DOHH2 (cell line): ENCODE measurements around the gene IZUMO1.

ENCODE experiments used
- H3F3A ChIP-seq: fragments of 200-600 bp; sonication (generic), shearing (Covaris generic); 2 replicates; pipeline ENCODE4 v1.6.0; 2016; ENCODE audit warnings: antibody characterized with exemption, mild to moderate bottlenecking; ENCODE audit not compliant: control insufficient read depth, insufficient read depth
- H3K27ac ChIP-seq: fragments of 200-600 bp; sonication (generic); 2 replicates; pipeline ENCODE4 v1.5.1; 2014; ENCODE audit warnings: low read depth, mild to moderate bottlenecking, low read length, moderate library complexity
- H3K27me3 ChIP-seq: fragments of 200-600 bp; sonication (generic); 2 replicates; pipeline ENCODE4 v1.6.1; 2014; ENCODE audit warnings: mild to moderate bottlenecking, low read length, mixed read lengths; ENCODE audit not compliant: control insufficient read depth
- H3K36me3 ChIP-seq: fragments of 200-600 bp; sonication (generic); 2 replicates; pipeline ENCODE4 v1.6.1; 2014; ENCODE audit warnings: mild to moderate bottlenecking, low read length, moderate library complexity, mixed read lengths; ENCODE audit not compliant: control insufficient read depth
- H3K4me1 ChIP-seq: fragments of 200-600 bp; sonication (generic); 2 replicates; pipeline ENCODE4 v1.6.1; 2014; ENCODE audit warnings: mild to moderate bottlenecking, low read length, mixed read lengths; ENCODE audit not compliant: control insufficient read depth
- H3K4me2 ChIP-seq: fragments of 200-600 bp; sonication (generic); 2 replicates; pipeline ENCODE4 v1.6.0; 2014; ENCODE audit warnings: mild to moderate bottlenecking, low read length, moderate library complexity
- H3K4me3 ChIP-seq: fragments of 200-600 bp; sonication (generic); 2 replicates; pipeline ENCODE4 v1.5.1; 2014; ENCODE audit warnings: mild to moderate bottlenecking, low read length, mixed read lengths
- H3K79me2 ChIP-seq: fragments of 200-600 bp; sonication (generic); 2 replicates; pipeline ENCODE4 v1.6.1; 2014; ENCODE audit warnings: mild to moderate bottlenecking, low read length, mixed read lengths; ENCODE audit not compliant: control insufficient read depth
- H3K9me2 ChIP-seq: fragments of 200-600 bp; sonication (generic); replicated peaks from 2 replicates; pipeline ENCODE4 v1.6.1; 2014; ENCODE audit warnings: mild to moderate bottlenecking, low read length, mixed read lengths; ENCODE audit not compliant: control insufficient read depth
- H3K9me3 ChIP-seq: fragments of 200-600 bp; sonication (generic); 2 replicates; pipeline ENCODE4 v1.6.1; 2014; ENCODE audit warnings: antibody characterized with exemption, low read length, mixed read lengths; ENCODE audit not compliant: control insufficient read depth, insufficient read depth
- H4K20me1 ChIP-seq: fragments of 200-600 bp; sonication (generic); 2 replicates; pipeline ENCODE4 v1.6.0; 2014; ENCODE audit warnings: low read depth, mild to moderate bottlenecking, antibody characterized with exemption, low read length, moderate library complexity; ENCODE audit not compliant: control insufficient read depth, insufficient read depth
- EZH2phosphoT487 ChIP-seq: fragments of 200-600 bp; sonication (generic); IDR thresholded peaks from 2 replicates; pipeline ENCODE4 v1.6.1; 2017; ENCODE audit warnings: borderline replicate concordance, mild to moderate bottlenecking, antibody characterized with exemption, low read length, moderate library complexity, mixed read lengths
- TF ChIP-seq, protein P1 (sequence below): fragments of 200-600 bp; sonication (generic); IDR thresholded peaks from one replicate; pipeline ENCODE4 v1.5.1; 2014; ENCODE audit warnings: antibody characterized with exemption, mild to moderate bottlenecking, low read depth, low read length; ENCODE audit not compliant: poor library complexity, severe bottlenecking

Gene IZUMO1

DNA sequence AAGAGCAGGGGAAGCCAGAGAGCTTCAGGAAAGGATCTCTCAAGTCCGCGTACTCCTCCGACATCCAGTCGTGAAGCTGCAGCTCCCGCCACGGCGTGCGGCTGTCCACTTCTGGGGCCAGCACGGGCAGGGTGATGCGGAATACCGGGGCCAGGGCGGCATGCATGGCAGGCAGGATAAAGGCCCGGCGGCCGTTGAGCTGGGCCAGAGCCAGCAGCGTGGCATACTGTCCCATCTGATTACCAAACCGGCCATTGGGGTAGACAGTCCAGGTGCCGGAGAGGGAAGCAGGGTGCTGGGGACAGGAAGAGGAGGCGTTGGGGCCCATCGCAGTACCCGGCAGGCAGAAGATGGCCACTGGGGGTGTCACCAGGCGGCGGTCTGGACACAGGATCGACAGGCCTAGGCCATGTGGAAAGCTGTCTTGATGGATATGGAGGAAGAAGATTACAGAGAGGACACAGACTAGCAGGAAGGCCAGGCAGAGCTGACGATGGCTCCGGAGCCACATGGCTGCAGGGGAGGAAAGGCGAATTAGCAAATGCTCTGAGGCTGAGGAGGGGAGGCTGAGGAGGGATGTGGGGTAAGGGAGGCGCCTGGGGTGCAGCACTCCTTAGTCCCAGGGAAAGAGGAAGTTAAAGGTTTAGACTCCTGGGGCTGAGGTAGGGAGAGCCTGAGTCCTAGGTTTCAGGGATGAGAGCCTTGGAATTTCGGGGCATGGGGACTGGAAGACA, 4.2 kb upstream of the IZUMO1 start:
- Histone ChIP-seq H4K20me1 (no peaks in the 10 kb centered on the region), H3K9me2 (no peaks in the 10 kb centered on the region), H3K4me3 (no peak overlapping the region), H3K4me2 (no peak overlapping the region), H3K27ac (no peak overlapping the region), H3K36me3 (no peaks in the 10 kb centered on the region), H3K79me2 (no peaks in the 10 kb centered on the region), H3K9me3 (no peaks in the 10 kb centered on the region), H3K4me1 (peaks cover 25% of the 10 kb centered on the region), H3K27me3 (peaks cover 13% of the 10 kb centered on the region), H3F3A (0 out of 2 replicates have a peak, but pooled peaks cover 2% of the 10 kb centered on the region)
- TF ChIP-seq, protein P1, sequence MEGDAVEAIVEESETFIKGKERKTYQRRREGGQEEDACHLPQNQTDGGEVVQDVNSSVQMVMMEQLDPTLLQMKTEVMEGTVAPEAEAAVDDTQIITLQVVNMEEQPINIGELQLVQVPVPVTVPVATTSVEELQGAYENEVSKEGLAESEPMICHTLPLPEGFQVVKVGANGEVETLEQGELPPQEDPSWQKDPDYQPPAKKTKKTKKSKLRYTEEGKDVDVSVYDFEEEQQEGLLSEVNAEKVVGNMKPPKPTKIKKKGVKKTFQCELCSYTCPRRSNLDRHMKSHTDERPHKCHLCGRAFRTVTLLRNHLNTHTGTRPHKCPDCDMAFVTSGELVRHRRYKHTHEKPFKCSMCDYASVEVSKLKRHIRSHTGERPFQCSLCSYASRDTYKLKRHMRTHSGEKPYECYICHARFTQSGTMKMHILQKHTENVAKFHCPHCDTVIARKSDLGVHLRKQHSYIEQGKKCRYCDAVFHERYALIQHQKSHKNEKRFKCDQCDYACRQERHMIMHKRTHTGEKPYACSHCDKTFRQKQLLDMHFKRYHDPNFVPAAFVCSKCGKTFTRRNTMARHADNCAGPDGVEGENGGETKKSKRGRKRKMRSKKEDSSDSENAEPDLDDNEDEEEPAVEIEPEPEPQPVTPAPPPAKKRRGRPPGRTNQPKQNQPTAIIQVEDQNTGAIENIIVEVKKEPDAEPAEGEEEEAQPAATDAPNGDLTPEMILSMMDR, result no peak
- no peak for TF ChIP-seq EZH2phosphoT487

DNA sequence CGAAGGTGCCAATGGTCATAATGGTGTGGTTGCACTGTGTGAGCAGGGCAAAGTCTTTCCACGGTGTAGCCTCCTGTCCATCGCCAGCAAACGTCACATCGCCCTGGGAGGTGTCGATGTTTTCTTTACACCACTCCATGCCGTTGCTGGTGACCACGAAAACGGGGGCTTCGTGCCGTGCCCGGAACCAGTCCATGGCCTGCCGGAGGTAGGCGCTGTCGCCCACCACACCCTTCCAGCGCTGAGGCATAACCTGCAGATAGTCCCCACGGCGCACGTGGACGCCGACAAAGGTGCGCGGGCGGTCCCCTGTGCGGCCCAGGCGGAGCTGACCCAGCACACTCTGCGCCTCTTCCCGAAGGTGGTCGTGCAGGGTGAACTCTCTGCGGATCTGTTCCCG, 3.6 kb upstream of the IZUMO1 start:
- H3F3A ChIP-seq, result 0 out of 2 replicates have a peak, but pooled peaks cover 2% of the 10 kb centered on the region
- no peaks in the 10 kb centered on the region for H4K20me1 ChIP-seq
- peaks cover 12% of the 10 kb centered on the region for H3K27me3 ChIP-seq
- peaks cover 25% of the 10 kb centered on the region for H3K4me1 ChIP-seq
- H3K79me2 ChIP-seq, result no peaks in the 10 kb centered on the region
- no peak for TF ChIP-seq EZH2phosphoT487
- TF ChIP-seq, protein P1, result no peak
- no peaks in the 10 kb centered on the region for H3K36me3 ChIP-seq
- H3K9me3 ChIP-seq, result no peaks in the 10 kb centered on the region
- no peak overlapping the region for H3K4me3 ChIP-seq
- H3K4me2 ChIP-seq, result no peak overlapping the region
- no peaks in the 10 kb centered on the region for H3K9me2 ChIP-seq
- no peak overlapping the region for H3K27ac ChIP-seq

DNA sequence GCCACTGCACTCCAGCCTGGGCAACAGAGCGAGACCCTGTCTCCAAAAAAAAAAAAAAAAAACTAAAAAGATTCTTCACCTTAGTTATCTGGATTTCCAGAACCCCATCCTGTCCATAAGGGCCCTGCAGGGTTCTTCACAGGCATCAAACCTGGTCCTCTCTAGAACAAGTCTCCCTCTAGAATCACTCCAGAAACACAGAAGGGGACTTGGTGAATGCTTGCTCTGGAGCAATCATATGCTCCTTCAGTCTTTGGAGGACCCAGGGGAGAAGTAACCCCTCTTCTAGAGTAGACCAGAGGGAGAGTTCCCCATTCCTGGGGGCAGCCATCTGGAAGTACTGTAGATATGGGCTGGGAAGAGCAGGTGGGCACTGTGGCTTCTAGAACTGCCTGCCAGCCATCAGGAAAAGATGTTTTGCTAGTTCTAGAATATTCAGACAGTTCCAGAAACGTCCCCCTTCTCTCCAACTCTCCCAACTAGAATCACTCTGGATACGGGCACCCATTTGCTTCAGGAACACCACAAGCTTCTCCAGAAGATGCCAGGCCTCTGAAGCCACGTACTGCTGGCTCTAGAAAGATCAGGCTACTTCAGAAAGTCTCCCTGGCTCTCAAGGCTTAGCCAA, 3.0 kb upstream of the IZUMO1 start:
- TF ChIP-seq, protein P1, result no peak
- TF ChIP-seq EZH2phosphoT487, result no peak
- Histone ChIP-seq H3K27ac (no peak overlapping the region), H3K4me2 (no peak overlapping the region), H3K4me1 (peaks cover 25% of the 10 kb centered on the region), H3F3A (0 out of 2 replicates have a peak, but pooled peaks cover 2% of the 10 kb centered on the region), H3K36me3 (no peaks in the 10 kb centered on the region), H3K27me3 (peaks cover 11% of the 10 kb centered on the region), H3K79me2 (no peaks in the 10 kb centered on the region), H4K20me1 (no peaks in the 10 kb centered on the region), H3K9me2 (no peaks in the 10 kb centered on the region), H3K9me3 (no peaks in the 10 kb centered on the region), H3K4me3 (no peak overlapping the region)
